K562 (cell line): ENCODE data around the gene PCCA. TPM values are rescaled to one million over a fixed set of nuclear protein-coding genes. Genes with fewer than 3 reads are reported as not detected.

Experiments used
- ARID4B ChIP-seq: sonication (generic); formaldehyde crosslinking; IDR thresholded peaks from 2 replicates; pipeline ENCODE4 v1.8.0; 2022; ENCODE audit warnings: mild to moderate bottlenecking, missing genetic modification reagents
- ATF1 ChIP-seq, 2 experiments: fragments of 450-650 bp in 1 of 2; IDR thresholded peaks; 2 replicates each; pipeline ENCODE4 v1.6.1; 2016; ENCODE audit warnings: missing compliant biosample characterization in 1 of 2, missing genetic modification characterization in 1 of 2
- BHLHE40 ChIP-seq: IDR thresholded peaks from 2 replicates; pipeline ENCODE4 v1.6.1; 2011; ENCODE audit warnings: low read length, improper control_type of control experiment
- CREB1 ChIP-seq, 2 experiments: sonication (generic) in 1 of 2; formaldehyde crosslinking in 1 of 2; IDR thresholded peaks; 2 replicates each; pipeline versions ENCODE4 v1.6.1 to v1.8.0; 2012 to 2022; ENCODE audit warnings: inconsistent platforms in 1 of 2, mild to moderate bottlenecking in 1 of 2, missing genetic modification reagents in 1 of 2, moderate library complexity in 1 of 2
- E2F6 ChIP-seq, 2 experiments: IDR thresholded peaks; 2 replicates each; pipeline ENCODE4 v1.6.1; 2011; ENCODE audit warnings: borderline replicate concordance in 1 of 2, control low read depth in 1 of 2, low read depth in 1 of 2, low read length in 1 of 2, mild to moderate bottlenecking in 1 of 2, mixed read lengths in 1 of 2, moderate library complexity in 1 of 2; ENCODE audit not compliant: insufficient read depth in 1 of 2, insufficient read length in 1 of 2, poor library complexity in 1 of 2, severe bottlenecking in 1 of 2; ENCODE audit errors: extremely low read depth in 1 of 2
- ELF1 ChIP-seq: fragments of 200-800 bp; sonication (Bioruptor generic); IDR thresholded peaks from 2 replicates; pipeline ENCODE4 v1.6.1; 2016; ENCODE audit warnings: missing genetic modification characterization, missing compliant biosample characterization
- ETV5 ChIP-seq: sonication (generic); formaldehyde crosslinking; IDR thresholded peaks from 2 replicates; pipeline ENCODE4 v1.4.0; 2020; ENCODE audit warnings: low read depth, mild to moderate bottlenecking, missing genetic modification reagents
- NR2C2 ChIP-seq, 2 experiments: fragments of 200-800 bp in 1 of 2; sonication (Bioruptor generic) in 1 of 2; sonication (generic) in 1 of 2; formaldehyde crosslinking in 1 of 2; IDR thresholded peaks; 2 replicates each; pipeline versions ENCODE4 v1.6.1 to v1.8.0; 2016 to 2022; ENCODE audit warnings: mild to moderate bottlenecking in 1 of 2, missing compliant biosample characterization in 1 of 2, missing genetic modification characterization in 1 of 2, missing genetic modification reagents in 1 of 2
- PHF8 ChIP-seq: fragments of 200-600 bp; sonication (generic); IDR thresholded peaks from 2 replicates; pipeline ENCODE4 v1.6.1; 2012; ENCODE audit warnings: mixed run types, mild to moderate bottlenecking, inconsistent platforms, low read length, moderate library complexity, borderline replicate concordance
- POLR2A ChIP-seq: fragments of 450-650 bp; conservative IDR thresholded peaks from 2 replicates; pipeline ENCODE4 v1.6.1; 2016
- SIN3B ChIP-seq: fragments of 450-650 bp; IDR thresholded peaks from 2 replicates; pipeline ENCODE4 v1.6.1; 2017; ENCODE audit warnings: low read depth, mild to moderate bottlenecking, moderate library complexity
- SOX6 ChIP-seq: fragments of 450-650 bp; IDR thresholded peaks from 2 replicates; pipeline ENCODE4 v1.6.1; 2014; ENCODE audit warnings: mild to moderate bottlenecking
- ZNF134 ChIP-seq: fragments of 250-450 bp; sonication (Bioruptor Pico); conservative IDR thresholded peaks from 2 replicates; pipeline ENCODE4 v1.4.0; 2020
- polyA plus RNA-seq, 8 experiments: library from polyadenylated mRNA; depleted of rRNA in 4 of 8; stranded (reverse) in 5 of 8; unstranded in 3 of 8; fragments of >200 nt; fragmentation: Nextera tagmentation in 2 of 8; fragmentation: Illumina TruSeq in 1 of 8; extraction: Ambion mirVana in 2 of 8; extraction: Trizol in 1 of 8; gene quantifications; 2 replicates each; pipeline versions ENCODE4 v1.2.1 to v1.2.3, GENCODE V29; 2011 to 2014; ENCODE audit warnings: inconsistent platforms in 1 of 8, missing spikeins in 1 of 8
- total RNA-seq, 7 experiments: library from RNA; depleted of rRNA in 6 of 7; stranded (reverse); fragments of >200 nt in 6 of 7; fragmentation: Illumina TruSeq in 2 of 7; extraction: Trizol in 2 of 7; gene quantifications; 2 replicates each; pipeline versions ENCODE4 v1.2.1 to v1.2.3, GENCODE V29; 2011 to 2021; ENCODE audit warnings: low replicate concordance in 1 of 7
- TF ChIP-seq, protein P1 (sequence below): sonication (generic); formaldehyde crosslinking; IDR thresholded peaks from 2 replicates; pipeline ENCODE4 v1.8.1; 2022; ENCODE audit warnings: missing genetic modification reagents
- TF ChIP-seq, protein P2 (sequence below), 2 experiments: fragments of 200-800 bp in 1 of 2; sonication (Bioruptor generic) in 1 of 2; sonication (generic) in 1 of 2; formaldehyde crosslinking in 1 of 2; IDR thresholded peaks in 1 of 2; conservative IDR thresholded peaks in 1 of 2; 2 replicates each; pipeline versions ENCODE4 v1.5.0 to v1.6.1; 2016 to 2020; ENCODE audit warnings: missing compliant biosample characterization in 1 of 2, missing genetic modification characterization in 1 of 2, missing genetic modification reagents in 1 of 2

Gene PCCA
- total and polyA plus RNA-seq, 9 of the 15 experiments (the other 6 are each of a cell fraction or from before 2014, with no cell fraction given), result 5.2 to 14.1 (median 9.7) TPM

- TF ChIP-seq, protein P1, sequence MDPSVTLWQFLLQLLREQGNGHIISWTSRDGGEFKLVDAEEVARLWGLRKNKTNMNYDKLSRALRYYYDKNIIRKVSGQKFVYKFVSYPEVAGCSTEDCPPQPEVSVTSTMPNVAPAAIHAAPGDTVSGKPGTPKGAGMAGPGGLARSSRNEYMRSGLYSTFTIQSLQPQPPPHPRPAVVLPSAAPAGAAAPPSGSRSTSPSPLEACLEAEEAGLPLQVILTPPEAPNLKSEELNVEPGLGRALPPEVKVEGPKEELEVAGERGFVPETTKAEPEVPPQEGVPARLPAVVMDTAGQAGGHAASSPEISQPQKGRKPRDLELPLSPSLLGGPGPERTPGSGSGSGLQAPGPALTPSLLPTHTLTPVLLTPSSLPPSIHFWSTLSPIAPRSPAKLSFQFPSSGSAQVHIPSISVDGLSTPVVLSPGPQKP (CRISPR knock-in tag), result no peak
- TF ChIP-seq SIN3B (peak; percentile 67; the same call in 1 of the 2 replicates), ELF1 (tag) (peak; percentile 58; the same call in 1 of the 2 replicates), BHLHE40 (0 out of 2 replicates have a peak, but pooled peaks have one; percentile 24), CREB1 (IDR thresholded peaks at IDR 0.05) (0 out of 2 replicates have a peak, but pooled peaks have one; percentile 7), CREB1 (CRISPR knock-in tag; IDR thresholded peaks at IDR 0.05) (no peak; the same call in 1 of the 2 replicates), ZNF134 (CRISPR knock-in tag) (no peak), E2F6 (IDR thresholded peaks at IDR 0.05; ENCODE audit: borderline replicate concordance in 1 of 2, extremely low read depth in 1 of 2, insufficient read depth in 1 of 2, insufficient read length in 1 of 2, low read depth in 1 of 2, low read length in 1 of 2, poor library complexity in 1 of 2, severe bottlenecking in 1 of 2) (peak; percentile 34 to 38), POLR2A (peak; percentile 76), ARID4B (CRISPR knock-in tag) (peak; percentile 52), ETV5 (CRISPR knock-in tag) (peak; percentile 94), PHF8 (peak; percentile 83; the same call in 1 of the 2 replicates), ATF1 (CRISPR knock-in tag; IDR thresholded peaks at IDR 0.05) (no peak), ATF1 (tag; IDR thresholded peaks at IDR 0.05) (peak; percentile 58), NR2C2 (CRISPR knock-in tag; IDR thresholded peaks at IDR 0.05) (no peak), NR2C2 (tag; IDR thresholded peaks at IDR 0.05) (peak; percentile 92), SOX6 (0 out of 2 replicates have a peak, but pooled peaks have one; percentile 28)
- TF ChIP-seq, protein P2, sequence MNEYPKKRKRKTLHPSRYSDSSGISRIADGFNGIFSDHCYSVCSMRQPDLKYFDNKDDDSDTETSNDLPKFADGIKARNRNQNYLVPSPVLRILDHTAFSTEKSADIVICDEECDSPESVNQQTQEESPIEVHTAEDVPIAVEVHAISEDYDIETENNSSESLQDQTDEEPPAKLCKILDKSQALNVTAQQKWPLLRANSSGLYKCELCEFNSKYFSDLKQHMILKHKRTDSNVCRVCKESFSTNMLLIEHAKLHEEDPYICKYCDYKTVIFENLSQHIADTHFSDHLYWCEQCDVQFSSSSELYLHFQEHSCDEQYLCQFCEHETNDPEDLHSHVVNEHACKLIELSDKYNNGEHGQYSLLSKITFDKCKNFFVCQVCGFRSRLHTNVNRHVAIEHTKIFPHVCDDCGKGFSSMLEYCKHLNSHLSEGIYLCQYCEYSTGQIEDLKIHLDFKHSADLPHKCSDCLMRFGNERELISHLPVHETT (CRISPR knock-in tag; conservative IDR thresholded peaks at IDR 0.05 in 1 of 2, IDR thresholded peaks at IDR 0.05 in 1 of 2), result peak in 1 of 2 experiments; percentile 27; a peak in 1 of 4 replicates
These were observed at the start of gene PCCA (continued) for GRCh38 chr13:100088644-100089464.
